GM18505 (cell line): ENCODE measurements around the gene GRPEL2.

Source experiments
- ATAC-seq: cut with Tn5 transposase; IDR thresholded peaks from one replicate; pipeline ENCODE4 v1.9.1; 2021; ENCODE audit not compliant: unreplicated experiment
- POLR2A ChIP-seq: IDR thresholded peaks from 4 replicates; pipeline ENCODE4 v1.6.1; 2011; ENCODE audit warnings: borderline replicate concordance; ENCODE audit not compliant: insufficient read depth, insufficient read length; ENCODE audit errors: extremely low read depth

Gene GRPEL2

GRCh38 chr5:149309354-149309753, 35.9 kb upstream of the GRPEL2 start:
- TF ChIP-seq POLR2A = no peak
- ATAC-seq = no peak

GRCh38 chr5:149310488-149310887, 34.8 kb upstream of the GRPEL2 start:
- TF ChIP-seq POLR2A = no peak
- no peak for ATAC-seq

GRCh38 chr5:149310947-149311658, 34.2 kb upstream of the GRPEL2 start:
- no peak for ATAC-seq

GRCh38 chr5:149313151-149313841, 32.0 kb upstream of the GRPEL2 start:
- no peak for ATAC-seq
- no peak for TF ChIP-seq POLR2A

More at GRCh38 chr5:149310947-149311658, 34.2 kb upstream of the GRPEL2 start:
- no peak for TF ChIP-seq POLR2A

- no peak for TF ChIP-seq POLR2A
- ATAC-seq = no peak
Measured at GRCh38 chr5:149314571-149315111, 30.7 kb upstream of the GRPEL2 start.

GRCh38 chr5:149315753-149316152, 29.5 kb upstream of the GRPEL2 start:
- TF ChIP-seq POLR2A = no peak
- no peak for ATAC-seq

GRCh38 chr5:149317281-149318048, 27.8 kb upstream of the GRPEL2 start:
- no peak for TF ChIP-seq POLR2A
- no peak for ATAC-seq

- ATAC-seq = no peak
- TF ChIP-seq POLR2A = no peak
Measured at GRCh38 chr5:149319174-149319573, 26.1 kb upstream of the GRPEL2 start.

GRCh38 chr5:149320791-149321330, 24.4 kb upstream of the GRPEL2 start:
- no peak for ATAC-seq
- TF ChIP-seq POLR2A = no peak

GRCh38 chr5:149322518-149322917, 22.8 kb upstream of the GRPEL2 start:
- no peak for ATAC-seq
- no peak for TF ChIP-seq POLR2A

- TF ChIP-seq POLR2A = no peak
- no peak for ATAC-seq
Measured at GRCh38 chr5:149323210-149323609, 22.1 kb upstream of the GRPEL2 start.

- ATAC-seq = no peak
- TF ChIP-seq POLR2A = no peak
Measured at GRCh38 chr5:149323621-149324205, 21.6 kb upstream of the GRPEL2 start.

- no peak for TF ChIP-seq POLR2A
- no peak for ATAC-seq
Measured at GRCh38 chr5:149324641-149325040, 20.7 kb upstream of the GRPEL2 start.
